T1000 (cell line): Measurements from ENCODE around the gene TRIM44.
"Not testable (repeated sequence)": the region's sequence is repeated elsewhere in the genome, so short reads cannot be mapped to it uniquely, and the experiment has no call there.

Experiments
- DNase-seq: peaks from one replicate; lab custom pipeline; 2025; ENCODE audit warnings: mixed read lengths; lab: John Stamatoyannopoulos, UW

TRIM44 gene

DNA sequence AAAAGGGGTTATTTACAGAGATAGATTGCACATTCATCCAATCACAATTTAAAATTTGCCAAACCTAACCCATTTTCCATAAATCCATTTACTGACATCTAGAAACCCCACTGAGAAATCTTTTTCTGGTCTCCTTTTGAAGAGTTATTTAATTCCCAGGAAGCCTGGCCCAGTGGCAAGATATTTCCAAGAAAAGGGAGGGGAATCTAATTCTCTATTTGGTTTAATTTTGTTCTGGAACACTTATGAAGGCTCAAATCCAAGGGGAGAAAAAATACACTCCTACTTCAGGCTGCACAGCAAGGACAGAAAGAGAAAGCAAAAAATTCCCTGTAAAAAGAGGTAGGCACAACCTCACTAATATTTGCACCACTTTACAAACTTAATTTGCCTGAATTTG lies 193.1 kb downstream of the TRIM44 start:
- DNase-seq = no peak

DNA sequence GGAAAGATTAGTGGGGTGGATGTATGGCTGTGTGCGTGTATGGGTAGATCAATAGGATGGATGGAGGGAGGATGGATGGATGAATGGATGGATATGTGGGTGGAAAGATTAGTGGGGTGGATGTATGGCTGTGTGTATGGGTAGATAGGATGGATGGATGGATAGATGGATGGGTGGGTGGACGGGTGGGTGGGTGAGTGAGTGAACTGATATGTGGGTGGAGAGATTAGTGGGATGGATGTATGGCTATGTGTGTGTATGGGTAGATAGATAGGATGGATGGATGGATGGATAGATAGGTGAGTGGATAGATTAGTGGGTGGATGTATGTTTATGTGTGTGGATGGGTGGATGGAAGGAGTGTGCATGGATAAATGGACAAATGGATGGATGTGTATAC lies 193.7 kb downstream of the TRIM44 start:
- DNase-seq = no peak

DNA sequence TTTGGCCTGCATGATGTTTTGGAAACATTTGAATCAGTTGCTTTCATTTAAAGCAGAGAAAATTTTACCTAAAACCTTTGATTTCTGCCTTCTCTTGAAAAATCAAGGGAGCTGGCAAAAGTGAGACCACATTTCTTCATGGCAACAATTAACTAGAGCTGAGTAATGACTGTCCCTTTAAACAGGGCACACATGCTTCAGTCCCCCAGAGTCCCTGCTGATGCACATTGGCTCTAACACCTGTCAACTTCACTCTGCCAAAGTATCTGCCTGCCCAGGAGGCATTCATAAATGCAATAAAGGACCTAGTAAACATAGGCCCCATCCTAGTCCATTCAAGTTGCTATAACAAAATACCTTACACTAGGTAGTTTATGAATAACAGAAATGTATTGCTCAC lies 194.2 kb downstream of the TRIM44 start:
- no peak for DNase-seq

DNA sequence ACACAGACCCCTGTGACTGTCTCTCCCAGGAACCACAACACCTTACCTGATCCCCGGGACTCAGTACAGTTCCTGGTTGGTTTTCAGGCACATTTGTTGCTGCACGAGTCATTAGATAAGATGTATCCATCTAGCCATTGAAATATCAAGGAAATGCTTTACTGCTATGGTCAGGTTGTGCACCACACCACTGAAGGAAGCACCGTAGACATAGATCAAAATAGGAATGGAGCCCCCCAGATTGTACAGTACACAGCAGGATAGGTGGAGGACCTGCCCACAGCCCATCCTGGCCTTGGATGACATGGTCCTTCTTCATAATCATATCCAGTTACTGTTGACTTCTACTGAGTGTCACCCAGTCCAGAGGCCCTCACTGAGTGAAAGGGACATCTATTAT lies 195.3 kb downstream of the TRIM44 start:
- DNase-seq = no peak

DNA sequence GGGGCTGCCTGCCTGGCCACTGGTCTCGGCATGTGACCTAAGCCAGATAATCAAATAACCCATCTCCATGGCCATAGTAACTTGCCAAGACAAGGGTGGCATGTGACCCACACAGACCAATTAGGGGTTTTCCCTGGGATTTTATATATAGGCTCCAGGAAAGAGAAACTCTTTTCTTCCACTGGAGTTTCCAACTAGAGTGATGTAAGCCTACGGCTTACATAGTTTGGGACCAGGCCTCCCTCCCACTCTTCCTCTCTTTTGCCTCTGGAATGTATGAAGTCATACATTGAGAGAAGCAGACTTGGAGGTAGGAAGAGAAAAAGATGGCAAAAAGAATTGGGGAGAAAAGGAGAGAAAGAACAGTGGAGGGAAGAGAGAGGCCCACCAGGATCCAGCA lies 196.7 kb downstream of the TRIM44 start:
- no peak for DNase-seq

DNA sequence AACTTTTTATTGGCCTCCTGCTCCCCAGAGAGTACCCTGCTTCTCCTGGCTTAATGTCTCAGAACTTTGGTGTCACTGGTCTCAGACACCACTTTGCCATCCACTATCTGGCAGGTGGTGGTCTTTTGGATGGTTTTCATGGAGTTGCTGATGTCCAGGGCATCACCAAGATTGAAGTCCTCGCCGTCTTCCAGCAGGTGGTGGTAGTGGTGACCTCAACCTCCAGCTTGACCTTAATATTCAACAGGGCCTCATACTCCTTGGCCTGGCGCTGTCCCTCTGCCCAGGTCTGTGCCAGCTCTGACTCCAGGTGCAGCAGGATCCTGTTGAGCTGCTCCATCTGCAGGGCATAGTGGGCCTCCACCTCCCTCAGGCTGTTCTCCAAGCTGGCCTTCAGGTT lies 197.6 kb downstream of the TRIM44 start:
- not testable (repeated sequence) for DNase-seq

DNA sequence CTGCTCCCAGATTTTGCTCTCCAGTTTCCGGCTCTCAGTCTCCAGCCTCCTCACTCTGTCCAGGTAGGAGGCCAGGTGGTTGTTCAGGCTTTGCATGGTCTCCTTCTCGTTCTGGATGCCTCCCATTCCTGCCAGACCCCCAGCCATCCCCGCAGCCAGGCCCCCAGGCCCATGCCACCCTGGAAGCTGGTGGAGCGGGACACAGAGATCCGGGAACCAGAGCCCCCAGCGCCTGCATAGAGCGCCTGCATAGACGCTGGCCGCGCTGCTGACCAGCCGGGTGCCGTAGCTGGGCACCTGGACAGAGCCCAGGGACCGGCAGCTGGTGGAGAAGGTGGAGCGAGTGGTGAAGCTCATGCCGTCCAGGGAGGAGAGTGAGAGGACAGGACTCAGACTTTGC lies 198.6 kb downstream of the TRIM44 start:
- no peak for DNase-seq

DNA sequence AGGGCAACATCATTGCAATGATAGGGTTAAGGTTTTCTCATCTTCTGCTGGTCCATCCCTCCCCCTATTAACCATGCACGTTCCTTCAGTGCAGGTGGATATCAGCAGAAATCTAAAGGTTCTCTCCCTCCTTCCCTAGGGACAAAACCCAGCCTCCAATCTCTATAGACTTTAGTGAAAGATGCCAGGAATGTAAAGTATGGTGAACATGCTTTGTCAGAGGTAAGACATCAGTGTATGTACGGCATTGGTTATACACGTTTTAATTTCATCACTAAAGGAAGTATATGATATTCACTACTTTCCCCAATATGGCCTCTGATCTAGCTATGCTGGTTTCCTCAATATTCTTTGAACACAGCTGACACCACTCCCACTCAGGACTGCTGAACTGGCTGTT lies 200.1 kb downstream of the TRIM44 start:
- no peak for DNase-seq

DNA sequence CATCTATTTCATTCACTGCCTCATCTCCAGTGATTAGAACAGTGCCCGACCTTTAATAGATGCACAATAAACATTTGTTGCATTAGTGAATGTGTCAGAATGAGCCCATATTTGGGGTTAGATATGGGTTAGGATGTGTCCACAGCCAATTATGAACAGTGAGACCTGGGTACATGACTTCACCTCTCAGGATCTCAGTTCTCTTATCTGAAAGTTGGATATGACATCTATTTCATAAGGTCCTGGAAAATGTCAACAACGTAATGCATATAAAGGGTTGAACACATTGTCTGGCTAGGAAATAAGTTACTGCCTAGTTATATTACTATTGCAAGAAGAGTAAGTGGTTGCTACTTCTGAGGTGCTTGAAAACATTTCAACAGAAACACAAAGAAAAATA lies 201.6 kb downstream of the TRIM44 start:
- DNase-seq = no peak

DNA sequence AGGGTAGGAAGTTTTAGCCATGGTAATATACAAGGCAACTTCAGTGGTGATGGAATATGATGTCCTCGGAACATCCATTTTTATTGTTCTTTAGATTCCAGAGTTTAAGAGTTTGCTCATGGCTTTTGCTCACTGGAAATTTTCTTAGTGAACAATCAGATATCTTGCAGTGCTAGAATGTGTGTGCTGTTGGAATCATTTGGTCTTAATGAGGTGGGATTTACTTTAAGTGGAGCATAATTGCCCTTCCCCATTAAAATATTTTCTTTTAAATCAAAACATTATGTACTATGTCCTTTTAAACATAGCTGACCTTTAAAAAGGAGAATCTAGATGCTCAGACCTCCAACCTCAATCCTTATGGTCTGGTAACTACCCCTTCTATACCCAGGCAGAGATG lies 204.0 kb downstream of the TRIM44 start:
- no peak for DNase-seq
